ENCODE results near the gene SLC17A1.

DNA sequence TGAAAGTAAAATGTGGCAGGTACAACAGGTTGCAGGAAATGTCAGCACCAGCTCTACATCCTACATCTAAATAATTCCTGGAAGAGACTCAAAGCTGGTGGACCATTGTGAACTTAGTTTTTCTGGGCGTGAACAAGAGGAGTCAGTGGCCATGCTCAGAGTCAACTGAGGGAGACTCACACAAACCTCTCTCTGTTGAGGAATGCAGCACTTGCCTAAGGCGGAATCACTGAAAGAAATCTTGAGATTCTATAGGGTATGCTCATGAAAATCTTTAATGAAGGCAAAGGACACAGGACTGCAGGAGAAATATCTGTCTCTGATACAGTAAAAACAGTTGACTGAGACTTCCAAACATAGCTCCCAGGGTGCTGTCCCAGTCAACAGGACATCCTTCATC lies 54.8 kb downstream of the SLC17A1 start:
- TF ChIP-seq, protein P1, sequence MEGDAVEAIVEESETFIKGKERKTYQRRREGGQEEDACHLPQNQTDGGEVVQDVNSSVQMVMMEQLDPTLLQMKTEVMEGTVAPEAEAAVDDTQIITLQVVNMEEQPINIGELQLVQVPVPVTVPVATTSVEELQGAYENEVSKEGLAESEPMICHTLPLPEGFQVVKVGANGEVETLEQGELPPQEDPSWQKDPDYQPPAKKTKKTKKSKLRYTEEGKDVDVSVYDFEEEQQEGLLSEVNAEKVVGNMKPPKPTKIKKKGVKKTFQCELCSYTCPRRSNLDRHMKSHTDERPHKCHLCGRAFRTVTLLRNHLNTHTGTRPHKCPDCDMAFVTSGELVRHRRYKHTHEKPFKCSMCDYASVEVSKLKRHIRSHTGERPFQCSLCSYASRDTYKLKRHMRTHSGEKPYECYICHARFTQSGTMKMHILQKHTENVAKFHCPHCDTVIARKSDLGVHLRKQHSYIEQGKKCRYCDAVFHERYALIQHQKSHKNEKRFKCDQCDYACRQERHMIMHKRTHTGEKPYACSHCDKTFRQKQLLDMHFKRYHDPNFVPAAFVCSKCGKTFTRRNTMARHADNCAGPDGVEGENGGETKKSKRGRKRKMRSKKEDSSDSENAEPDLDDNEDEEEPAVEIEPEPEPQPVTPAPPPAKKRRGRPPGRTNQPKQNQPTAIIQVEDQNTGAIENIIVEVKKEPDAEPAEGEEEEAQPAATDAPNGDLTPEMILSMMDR (IDR thresholded peaks at IDR 0.05): no peak
- TF ChIP-seq POLR2AphosphoS5 (IDR thresholded peaks at IDR 0.05) (no peak), EP300 (IDR thresholded peaks at IDR 0.05) (no peak), POLR2A (IDR thresholded peaks at IDR 0.05) (no peak)
